ENCODE results near the gene RPEL1. TPM values are rescaled to one million over a fixed set of nuclear protein-coding genes. Genes with fewer than 3 reads are reported as not detected.
A peak's percentile ranks its signal among the peaks of the same experiment; 100 is the strongest.

Gene RPEL1
- total RNA-seq, 1 experiment from 2014 or later = 0.10 TPM

DNA sequence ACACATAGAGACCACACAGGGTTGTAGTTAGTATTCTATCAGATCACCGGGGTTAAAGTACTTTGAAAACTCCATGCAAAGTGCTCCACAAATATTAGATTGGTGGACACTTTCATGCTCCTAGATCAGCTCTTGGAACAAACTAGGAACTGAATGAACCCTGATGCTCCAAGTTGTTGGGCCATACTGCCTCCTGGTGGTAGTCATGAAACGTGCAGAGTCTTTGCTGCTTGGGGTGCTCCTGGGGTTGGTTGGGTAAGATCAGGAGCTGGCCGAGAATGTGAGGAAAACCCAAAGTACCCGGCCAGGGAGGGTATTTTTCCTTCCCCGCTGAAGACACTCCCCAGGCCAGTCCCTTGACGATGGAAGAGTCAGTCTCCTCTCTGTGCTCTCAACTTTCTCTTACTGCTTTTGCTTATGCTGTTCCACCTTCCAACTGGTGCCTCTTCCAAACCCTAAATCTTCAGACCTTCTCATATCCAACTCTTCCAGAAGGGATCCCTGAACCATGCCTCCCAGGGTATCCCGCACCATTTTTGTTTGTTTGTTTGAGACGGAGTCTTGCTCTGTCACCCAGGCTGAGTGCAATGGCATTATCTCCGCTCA, 918 bp upstream of the RPEL1 start (continued):
- TF ChIP-seq, protein P1, sequence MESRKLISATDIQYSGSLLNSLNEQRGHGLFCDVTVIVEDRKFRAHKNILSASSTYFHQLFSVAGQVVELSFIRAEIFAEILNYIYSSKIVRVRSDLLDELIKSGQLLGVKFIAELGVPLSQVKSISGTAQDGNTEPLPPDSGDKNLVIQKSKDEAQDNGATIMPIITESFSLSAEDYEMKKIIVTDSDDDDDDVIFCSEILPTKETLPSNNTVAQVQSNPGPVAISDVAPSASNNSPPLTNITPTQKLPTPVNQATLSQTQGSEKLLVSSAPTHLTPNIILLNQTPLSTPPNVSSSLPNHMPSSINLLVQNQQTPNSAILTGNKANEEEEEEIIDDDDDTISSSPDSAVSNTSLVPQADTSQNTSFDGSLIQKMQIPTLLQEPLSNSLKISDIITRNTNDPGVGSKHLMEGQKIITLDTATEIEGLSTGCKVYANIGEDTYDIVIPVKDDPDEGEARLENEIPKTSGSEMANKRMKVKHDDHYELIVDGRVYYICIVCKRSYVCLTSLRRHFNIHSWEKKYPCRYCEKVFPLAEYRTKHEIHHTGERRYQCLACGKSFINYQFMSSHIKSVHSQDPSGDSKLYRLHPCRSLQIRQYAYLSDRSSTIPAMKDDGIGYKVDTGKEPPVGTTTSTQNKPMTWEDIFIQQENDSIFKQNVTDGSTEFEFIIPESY (IDR thresholded peaks at IDR 0.05; ENCODE audit: extremely low read depth, insufficient replicate concordance, low read length) = no peak

DNA sequence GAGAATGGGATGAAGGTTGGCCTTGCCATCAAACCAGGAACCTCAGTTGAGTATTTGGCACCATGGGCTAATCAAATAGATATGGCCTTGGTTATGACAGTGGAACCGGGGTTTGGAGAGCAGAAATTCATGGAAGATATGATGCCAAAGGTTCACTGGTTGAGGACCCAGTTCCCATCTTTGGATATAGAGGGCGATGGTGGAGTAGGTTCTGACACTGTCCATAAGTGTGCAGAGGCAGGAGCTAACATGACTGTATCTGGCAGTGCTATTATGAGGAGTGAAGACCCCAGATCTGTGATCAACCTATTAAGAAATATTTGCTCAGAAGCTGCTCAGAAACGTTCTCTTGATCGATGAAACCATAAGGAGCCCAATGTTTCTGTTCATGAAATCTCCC, 637 bp downstream of the RPEL1 start:
- no TSS peak for BruUV-seq (replicated peaks)
- TF ChIP-seq POLR2A (IDR thresholded peaks at IDR 0.05; ENCODE audit: borderline replicate concordance, extremely low read depth, insufficient read depth, insufficient read length) (no peak), SIN3A (IDR thresholded peaks at IDR 0.05; ENCODE audit: low read depth) (no peak), FOSL1 (IDR thresholded peaks at IDR 0.05; ENCODE audit: low read depth) (no peak), RAD21 (IDR thresholded peaks at IDR 0.05; ENCODE audit: low read depth) (no peak)
- TF ChIP-seq, protein P2, sequence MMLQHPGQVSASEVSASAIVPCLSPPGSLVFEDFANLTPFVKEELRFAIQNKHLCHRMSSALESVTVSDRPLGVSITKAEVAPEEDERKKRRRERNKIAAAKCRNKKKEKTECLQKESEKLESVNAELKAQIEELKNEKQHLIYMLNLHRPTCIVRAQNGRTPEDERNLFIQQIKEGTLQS (IDR thresholded peaks at IDR 0.05) = no peak
- TF ChIP-seq, protein P3, sequence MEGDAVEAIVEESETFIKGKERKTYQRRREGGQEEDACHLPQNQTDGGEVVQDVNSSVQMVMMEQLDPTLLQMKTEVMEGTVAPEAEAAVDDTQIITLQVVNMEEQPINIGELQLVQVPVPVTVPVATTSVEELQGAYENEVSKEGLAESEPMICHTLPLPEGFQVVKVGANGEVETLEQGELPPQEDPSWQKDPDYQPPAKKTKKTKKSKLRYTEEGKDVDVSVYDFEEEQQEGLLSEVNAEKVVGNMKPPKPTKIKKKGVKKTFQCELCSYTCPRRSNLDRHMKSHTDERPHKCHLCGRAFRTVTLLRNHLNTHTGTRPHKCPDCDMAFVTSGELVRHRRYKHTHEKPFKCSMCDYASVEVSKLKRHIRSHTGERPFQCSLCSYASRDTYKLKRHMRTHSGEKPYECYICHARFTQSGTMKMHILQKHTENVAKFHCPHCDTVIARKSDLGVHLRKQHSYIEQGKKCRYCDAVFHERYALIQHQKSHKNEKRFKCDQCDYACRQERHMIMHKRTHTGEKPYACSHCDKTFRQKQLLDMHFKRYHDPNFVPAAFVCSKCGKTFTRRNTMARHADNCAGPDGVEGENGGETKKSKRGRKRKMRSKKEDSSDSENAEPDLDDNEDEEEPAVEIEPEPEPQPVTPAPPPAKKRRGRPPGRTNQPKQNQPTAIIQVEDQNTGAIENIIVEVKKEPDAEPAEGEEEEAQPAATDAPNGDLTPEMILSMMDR (IDR thresholded peaks at IDR 0.05 in 2 of 3, conservative IDR thresholded peaks at IDR 0.05 in 1 of 3; ENCODE audit: borderline replicate concordance in 1 of 3, insufficient read depth in 1 of 3, low read depth in 2 of 3, low read length in 2 of 3) = peak in 2 of 3 experiments; percentile 37 to 47; a peak in 4 of 6 replicates
- DNase-seq (ENCODE audit: low read depth, low spot score) = no peak
- no peak overlapping the region for H3K4me2 ChIP-seq (ENCODE audit: low read length)
- H3K27ac ChIP-seq (ENCODE audit: low read depth, low read length) = no peak overlapping the region
- H2AFZ ChIP-seq (ENCODE audit: low read depth, low read length, poor library complexity, severe bottlenecking) = no peak overlapping the region
- ChIA-PET POLR2A (interaction anchor here (1.0 kb wide), 1 partner anchor 9 kb away, joined by 3 read pairs; no protein-coding TSS in a partner anchor), RAD21 (ENCODE audit: low non-redundant PET in 1 of 2, low total read pairs in 2 of 2, uncharacterized antibody in 2 of 2, unreplicated experiment in 2 of 2) (interaction anchor here in 1 of 2 experiments (0.6 to 0.7 kb wide), 2 partner anchors 9 to 88 kb away, joined by 3 read pairs; no protein-coding TSS in a partner anchor), CTCF (interaction anchor here (0.7 to 3.8 kb wide), 5 partner anchors 8 to 329 kb away, joined by 3 to 27 read pairs (median 3); no protein-coding TSS in a partner anchor)
- peaks cover 0 to 4% of the 10 kb centered on the region in 2 experiments; a peak in 1 of 4 replicates for H3K9me3 ChIP-seq (ENCODE audit: control insufficient read depth in 1 of 2, insufficient read depth in 1 of 2, low read depth in 1 of 2, low read length in 2 of 2)
- no peak overlapping the region for H3K4me3 ChIP-seq (replicated peaks in 1 of 2; ENCODE audit: low read depth in 1 of 2, low read length in 2 of 2)
- H3K36me3 ChIP-seq (ENCODE audit: control insufficient read depth in 1 of 2, insufficient read depth in 2 of 2, low read length in 2 of 2) = no peaks in the 10 kb centered on the region
- no peaks in the 10 kb centered on the region for H3K27me3 ChIP-seq (ENCODE audit: insufficient read depth, low read length)
- ATAC-seq = peak; percentile 41
- H3K9me2 ChIP-seq (ENCODE audit: insufficient read depth) = no peaks in the 10 kb centered on the region
- H3K79me2 ChIP-seq (ENCODE audit: insufficient read depth, low read length) = no peaks in the 10 kb centered on the region
- no peaks in the 10 kb centered on the region for H4K20me1 ChIP-seq (ENCODE audit: insufficient read depth)
- intact Hi-C loops (cut with micrococcal nuclease) = loop anchor here (1.0 to 2.0 kb wide), 2 partner anchors 88 to 150 kb away; partner anchors contain the start of genes ATP5MK and PDCD11
- no peak overlapping the region for H3K9ac ChIP-seq (ENCODE audit: low read length)
- H3K4me1 ChIP-seq (ENCODE audit: control insufficient read depth in 1 of 2, insufficient read depth in 2 of 2, low read length in 2 of 2) = peaks cover 12 to 21% of the 10 kb centered on the region in 2 experiments

Data from HCT116 (cell line).